Activated CD4-positive, alpha-beta T cell treated with anti-CD3 and anti-CD28 coated beads, Interleukin-2, Interleukin-4, amounts not matched to agents 100 ng/mL and 50 ng/mL, durations not matched to agents 16 hours and 8 hours (primary cell): Measurements from ENCODE around the gene WTIP.

Experiments used
- DNase-seq: peaks from one replicate; pipeline ENCODE4 v3.0.0-alpha.2; 2020; ENCODE audit warnings: low spot score

Gene WTIP

GRCh38 chr19:34479396-34479795 lies 2.2 kb upstream of the WTIP start:
- no peak for DNase-seq

- no peak for DNase-seq
These were observed 1.1 kb upstream of the WTIP start for GRCh38 chr19:34480491-34480890.

DNA sequence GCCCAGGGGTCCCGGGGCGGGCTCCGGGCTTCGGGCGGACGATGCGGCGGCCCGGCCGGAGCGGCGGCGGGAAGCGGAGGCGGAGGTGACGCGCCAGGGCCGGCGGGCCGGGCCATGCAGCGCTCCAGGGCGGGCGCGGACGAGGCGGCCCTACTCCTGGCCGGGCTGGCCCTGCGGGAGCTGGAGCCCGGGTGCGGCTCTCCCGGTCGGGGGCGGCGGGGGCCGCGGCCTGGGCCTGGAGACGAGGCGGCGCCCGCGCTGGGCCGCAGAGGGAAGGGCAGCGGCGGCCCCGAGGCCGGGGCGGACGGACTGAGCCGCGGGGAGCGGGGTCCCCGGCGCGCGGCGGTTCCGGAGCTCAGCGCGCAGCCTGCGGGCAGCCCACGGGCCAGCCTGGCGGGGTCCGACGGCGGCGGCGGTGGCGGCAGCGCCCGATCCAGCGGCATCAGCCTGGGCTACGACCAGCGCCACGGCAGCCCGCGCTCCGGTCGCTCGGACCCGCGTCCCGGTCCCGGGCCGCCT lies 362 bp downstream of the WTIP start:
- DNase-seq, result no peak

DNA sequence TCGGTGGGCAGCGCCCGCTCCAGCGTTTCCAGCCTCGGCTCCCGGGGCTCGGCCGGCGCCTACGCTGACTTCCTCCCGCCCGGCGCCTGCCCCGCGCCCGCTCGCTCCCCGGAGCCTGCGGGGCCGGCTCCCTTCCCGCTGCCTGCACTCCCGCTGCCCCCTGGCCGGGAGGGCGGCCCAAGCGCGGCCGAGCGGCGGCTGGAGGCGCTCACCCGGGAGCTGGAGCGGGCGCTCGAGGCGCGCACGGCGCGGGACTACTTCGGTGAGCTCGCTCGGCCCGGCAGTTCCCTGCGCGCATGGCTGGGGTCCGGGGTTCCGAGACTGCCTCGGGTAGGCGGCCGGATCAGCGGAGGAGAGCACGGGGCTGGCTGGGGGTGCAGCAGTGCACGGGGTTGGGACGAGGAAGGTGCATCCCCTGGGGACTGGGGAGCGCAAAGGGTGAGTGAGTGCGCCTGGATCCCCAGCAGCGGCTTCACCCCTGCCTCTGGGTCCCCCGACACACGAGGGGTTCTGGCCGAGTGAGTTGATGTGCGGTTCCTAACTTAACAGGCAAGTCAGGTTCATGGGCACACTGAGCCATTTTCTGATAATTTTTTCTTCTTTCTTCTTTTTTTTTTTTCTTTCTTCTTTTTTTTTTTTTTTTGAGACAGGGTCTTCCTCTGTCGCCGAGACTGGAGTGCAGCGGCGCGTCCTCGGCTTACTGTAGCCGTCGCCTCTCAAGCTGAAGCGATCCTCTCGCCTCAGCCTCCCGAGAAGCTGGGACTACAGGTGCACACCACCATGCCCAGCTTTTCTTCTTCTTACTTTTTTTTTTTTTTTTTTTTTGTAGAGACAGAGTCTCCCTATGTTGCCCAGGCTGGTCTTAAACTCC lies 1.1 kb downstream of the WTIP start:
- no peak for DNase-seq

GRCh38 chr19:34484328-34484727 lies 2.8 kb downstream of the WTIP start:
- DNase-seq, result no peak

- no peak for DNase-seq
These were observed 4.3 kb downstream of the WTIP start for GRCh38 chr19:34485831-34486230.

GRCh38 chr19:34487651-34488051 lies 6.1 kb downstream of the WTIP start:
- DNase-seq, result no peak

DNA sequence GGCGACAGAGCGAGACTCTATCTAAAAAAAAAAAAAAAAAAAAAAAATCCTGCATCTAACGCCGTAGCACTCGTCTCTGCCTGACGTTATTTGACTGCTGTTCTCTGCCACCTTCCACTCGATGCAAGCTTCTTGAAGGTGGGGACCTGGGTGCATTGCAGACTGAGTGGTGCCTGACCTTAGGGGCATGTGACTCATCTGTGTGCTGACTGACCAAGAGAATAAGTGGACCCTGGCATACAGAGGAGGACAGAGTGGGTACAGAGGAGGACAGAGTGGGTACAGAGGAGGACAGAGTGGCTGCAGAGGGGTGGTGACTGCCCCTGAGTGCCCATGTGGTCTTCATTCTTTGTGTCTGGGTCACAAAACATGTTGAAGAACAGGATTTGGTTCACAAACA lies 7.6 kb downstream of the WTIP start:
- no peak for DNase-seq

GRCh38 chr19:34490141-34490766 lies 8.7 kb downstream of the WTIP start:
- no peak for DNase-seq

- no peak for DNase-seq
These were observed 11.6 kb downstream of the WTIP start for GRCh38 chr19:34493038-34493648.

GRCh38 chr19:34493649-34494044 lies 12.1 kb downstream of the WTIP start:
- no peak for DNase-seq

GRCh38 chr19:34494601-34495000 lies 13.0 kb downstream of the WTIP start:
- DNase-seq, result no peak

DNA sequence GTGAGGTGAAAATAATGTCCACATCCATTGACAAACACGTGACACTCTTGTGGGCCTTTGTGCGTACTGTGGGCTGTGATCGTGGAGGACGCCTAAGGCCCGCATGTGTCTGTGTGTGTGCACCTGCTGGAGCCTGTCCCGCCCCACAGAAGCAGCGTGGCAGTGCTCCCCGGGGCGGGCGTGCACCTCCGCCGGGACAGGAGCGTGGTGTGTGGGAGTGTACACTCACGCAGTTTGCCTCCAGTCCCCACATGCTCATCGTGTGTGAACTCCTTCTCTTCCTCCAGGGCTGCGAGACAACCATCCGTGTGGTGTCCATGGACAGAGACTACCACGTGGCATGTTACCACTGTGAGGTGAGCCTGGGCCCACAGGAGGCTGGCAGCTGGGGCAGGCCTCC lies 13.9 kb downstream of the WTIP start:
- no peak for DNase-seq

- DNase-seq, result no peak
These were observed 15.7 kb downstream of the WTIP start for GRCh38 chr19:34497112-34497805.

- DNase-seq, result no peak
These were observed 17.7 kb downstream of the WTIP start for GRCh38 chr19:34499155-34499834.

DNA sequence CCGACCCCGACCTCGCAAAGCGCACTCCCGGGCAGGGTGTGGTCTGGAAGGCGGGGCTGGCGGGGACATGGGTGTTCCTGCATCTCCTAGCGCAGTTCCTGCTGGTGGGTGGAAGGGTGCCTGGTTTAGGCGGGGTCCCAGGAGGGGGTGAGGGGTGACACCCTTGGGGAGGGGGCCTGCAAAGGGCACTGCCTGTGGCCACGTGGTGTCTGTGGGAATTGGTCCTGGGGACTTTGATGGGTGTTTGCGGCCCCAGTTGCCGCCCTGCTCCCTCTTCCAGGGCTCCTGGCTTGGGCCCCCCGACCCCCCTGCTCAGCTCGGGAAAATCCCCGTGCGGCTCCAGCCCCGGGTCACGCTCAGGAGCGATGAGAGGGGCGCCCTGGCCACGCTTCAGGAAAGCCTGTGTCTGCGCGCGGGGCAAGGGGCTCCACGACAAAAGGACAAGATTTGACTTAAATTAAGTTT lies 19.1 kb downstream of the WTIP start:
- no peak for DNase-seq

- peak; percentile 89 for DNase-seq
These were observed 20.1 kb downstream of the WTIP start for GRCh38 chr19:34501339-34502320.

GRCh38 chr19:34502582-34503411 lies 21.2 kb downstream of the WTIP start:
- no peak for DNase-seq

GRCh38 chr19:34503531-34504272 lies 22.1 kb downstream of the WTIP start:
- DNase-seq, result no peak
